ENCODE measurements around the gene WASHC2A.

DNA sequence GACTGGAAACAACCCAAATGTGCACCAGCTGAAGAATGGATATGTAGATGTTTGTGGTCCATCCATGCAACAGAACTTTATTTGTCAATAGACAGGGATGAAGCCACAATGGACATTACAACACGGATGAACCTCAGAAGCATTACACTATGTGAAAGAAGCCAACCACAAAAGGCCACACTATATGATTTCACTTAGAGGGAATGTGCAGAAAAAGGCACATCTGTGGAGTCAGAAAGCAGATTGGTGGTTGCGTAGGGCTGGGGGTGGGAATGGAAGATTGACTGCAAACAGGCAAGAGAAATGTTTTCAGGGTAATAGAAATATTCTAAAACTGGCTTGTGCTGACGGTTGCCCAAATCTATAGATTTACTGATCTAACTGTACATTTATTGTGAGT is 34.3 kb upstream of the WASHC2A start:
- TF ChIP-seq POLR2A (IDR thresholded peaks at IDR 0.05) (no peak), POLR2AphosphoS5 (IDR thresholded peaks at IDR 0.05; ENCODE audit: insufficient read depth in 1 of 2, low read depth in 1 of 2) (no peak)
- TF ChIP-seq, protein P1, sequence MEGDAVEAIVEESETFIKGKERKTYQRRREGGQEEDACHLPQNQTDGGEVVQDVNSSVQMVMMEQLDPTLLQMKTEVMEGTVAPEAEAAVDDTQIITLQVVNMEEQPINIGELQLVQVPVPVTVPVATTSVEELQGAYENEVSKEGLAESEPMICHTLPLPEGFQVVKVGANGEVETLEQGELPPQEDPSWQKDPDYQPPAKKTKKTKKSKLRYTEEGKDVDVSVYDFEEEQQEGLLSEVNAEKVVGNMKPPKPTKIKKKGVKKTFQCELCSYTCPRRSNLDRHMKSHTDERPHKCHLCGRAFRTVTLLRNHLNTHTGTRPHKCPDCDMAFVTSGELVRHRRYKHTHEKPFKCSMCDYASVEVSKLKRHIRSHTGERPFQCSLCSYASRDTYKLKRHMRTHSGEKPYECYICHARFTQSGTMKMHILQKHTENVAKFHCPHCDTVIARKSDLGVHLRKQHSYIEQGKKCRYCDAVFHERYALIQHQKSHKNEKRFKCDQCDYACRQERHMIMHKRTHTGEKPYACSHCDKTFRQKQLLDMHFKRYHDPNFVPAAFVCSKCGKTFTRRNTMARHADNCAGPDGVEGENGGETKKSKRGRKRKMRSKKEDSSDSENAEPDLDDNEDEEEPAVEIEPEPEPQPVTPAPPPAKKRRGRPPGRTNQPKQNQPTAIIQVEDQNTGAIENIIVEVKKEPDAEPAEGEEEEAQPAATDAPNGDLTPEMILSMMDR (IDR thresholded peaks at IDR 0.05) = no peak
